GM23248 (cell line): ENCODE measurements around the gene DZIP1.

ENCODE experiments used
- EZH2 ChIP-seq: fragments of 200-600 bp; sonication (generic); IDR thresholded peaks from 2 replicates; pipeline ENCODE4 v1.6.1; 2018; ENCODE audit warnings: antibody characterized with exemption, mild to moderate bottlenecking; ENCODE audit not compliant: insufficient read depth, poor library complexity, severe bottlenecking
- EZH2phosphoT487 ChIP-seq: fragments of 200-600 bp; sonication (generic); IDR thresholded peaks from 2 replicates; pipeline ENCODE4 v1.6.1; 2018; ENCODE audit warnings: antibody characterized with exemption, moderate library complexity, mild to moderate bottlenecking, low read depth; ENCODE audit not compliant: insufficient read depth

DNA sequence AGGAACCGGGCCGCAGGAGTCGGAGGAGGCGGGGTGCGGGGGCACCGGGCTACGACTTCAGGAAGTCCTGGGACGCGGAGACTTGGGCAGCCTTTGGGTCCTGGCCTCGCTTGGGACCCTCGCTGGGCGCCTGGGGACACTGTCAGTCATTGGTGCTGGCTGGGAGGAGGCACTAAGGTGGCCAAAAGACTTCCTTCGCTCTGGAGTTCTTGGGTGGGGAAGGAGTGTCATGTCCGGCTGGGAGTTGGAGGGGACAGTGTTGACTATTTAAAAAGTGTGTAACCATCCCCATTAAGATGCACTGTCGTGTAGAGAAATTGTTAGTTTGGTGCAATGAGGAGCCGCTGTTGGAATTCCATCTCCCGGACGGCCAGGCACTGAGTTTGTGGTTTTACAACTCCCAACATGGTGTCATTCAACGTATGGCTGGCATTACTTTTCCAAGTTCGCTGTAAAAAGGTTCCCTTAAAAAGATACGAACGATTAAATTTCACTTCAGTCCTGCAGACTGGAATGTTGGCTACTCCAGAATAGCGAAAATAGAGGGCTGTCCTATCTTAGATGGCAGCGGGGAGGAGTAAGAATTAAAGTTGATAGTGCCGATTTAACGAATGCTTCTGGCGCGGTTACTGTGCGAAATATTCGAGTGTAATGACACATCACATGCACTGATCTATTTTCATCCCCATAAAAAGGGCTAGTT, 33.2 kb upstream of the DZIP1 start:
- TF ChIP-seq EZH2phosphoT487 = no peak
- no peak for TF ChIP-seq EZH2
